K562 (cell line): Measurements from ENCODE around the gene PRTFDC1. TPM values are rescaled to one million over a fixed set of nuclear protein-coding genes. Genes with fewer than 3 reads are reported as not detected.

ENCODE experiments used
- CBX3 ChIP-seq, 2 experiments: IDR thresholded peaks; 1 replicate in 1 of 2; 2 replicates in 1 of 2; pipeline ENCODE4 v1.6.1; 2012; ENCODE audit warnings: inconsistent platforms in 2 of 2, low read length in 2 of 2, borderline replicate concordance in 1 of 2, control low read depth in 1 of 2
- CCAR2 ChIP-seq: fragments of 200-400 bp; formaldehyde crosslinking; IDR thresholded peaks from 2 replicates; pipeline ENCODE4 v1.6.1; 2017; ENCODE audit warnings: mild to moderate bottlenecking, low read depth, low read length
- CREB1 ChIP-seq, 2 experiments: sonication (generic) in 1 of 2; formaldehyde crosslinking in 1 of 2; IDR thresholded peaks; 2 replicates each; pipeline versions ENCODE4 v1.6.1 to v1.8.0; 2012 to 2022; ENCODE audit warnings: inconsistent platforms in 1 of 2, mild to moderate bottlenecking in 1 of 2, missing genetic modification reagents in 1 of 2, moderate library complexity in 1 of 2
- CTBP1 ChIP-seq: fragments of 450-650 bp; IDR thresholded peaks from 2 replicates; pipeline ENCODE4 v1.6.1; 2016; ENCODE audit warnings: borderline replicate concordance
- ETV1 ChIP-seq: fragments of 450-650 bp; conservative IDR thresholded peaks from 2 replicates; pipeline ENCODE4 v1.6.1; 2016; ENCODE audit warnings: missing genetic modification characterization, control low read depth, low read depth, missing compliant biosample characterization
- MYNN ChIP-seq, 2 experiments: sonication (generic); formaldehyde crosslinking in 1 of 2; IDR thresholded peaks; 2 replicates each; pipeline versions ENCODE4 v1.5.0 to v1.6.1; 2016 to 2020; ENCODE audit warnings: antibody characterized with exemption in 1 of 2, missing genetic modification reagents in 1 of 2
- NCOA4 ChIP-seq: fragments of 450-650 bp; IDR thresholded peaks from 2 replicates; pipeline ENCODE4 v1.6.1; 2018; ENCODE audit warnings: mild to moderate bottlenecking; ENCODE audit not compliant: partially characterized antibody
- NFYB ChIP-seq: IDR thresholded peaks from 2 replicates; pipeline ENCODE4 v1.6.1; 2011; ENCODE audit warnings: mild to moderate bottlenecking, moderate library complexity; ENCODE audit not compliant: insufficient read length; ENCODE audit errors: extremely low read depth
- RBM14 ChIP-seq: fragments of 200-400 bp; formaldehyde crosslinking; IDR thresholded peaks from 2 replicates; pipeline ENCODE4 v1.6.1; 2018; ENCODE audit warnings: low read depth, mild to moderate bottlenecking, low read length, moderate library complexity, borderline replicate concordance; ENCODE audit not compliant: insufficient read depth
- RFX1 ChIP-seq: fragments of 450-650 bp; IDR thresholded peaks from 2 replicates; pipeline ENCODE4 v1.6.1; 2016; ENCODE audit warnings: mild to moderate bottlenecking, moderate library complexity
- polyA plus RNA-seq, 8 experiments: library from polyadenylated mRNA; depleted of rRNA in 4 of 8; stranded (reverse) in 5 of 8; unstranded in 3 of 8; fragments of >200 nt; fragmentation: Nextera tagmentation in 2 of 8; fragmentation: Illumina TruSeq in 1 of 8; extraction: Ambion mirVana in 2 of 8; extraction: Trizol in 1 of 8; gene quantifications; 2 replicates each; pipeline versions ENCODE4 v1.2.1 to v1.2.3, GENCODE V29; 2011 to 2014; ENCODE audit warnings: inconsistent platforms in 1 of 8, missing spikeins in 1 of 8
- total RNA-seq, 7 experiments: library from RNA; depleted of rRNA in 6 of 7; stranded (reverse); fragments of >200 nt in 6 of 7; fragmentation: Illumina TruSeq in 2 of 7; extraction: Trizol in 2 of 7; gene quantifications; 2 replicates each; pipeline versions ENCODE4 v1.2.1 to v1.2.3, GENCODE V29; 2011 to 2021; ENCODE audit warnings: low replicate concordance in 1 of 7
- TF ChIP-seq, protein P1 (sequence below): fragments of 200-600 bp; sonication (generic); IDR thresholded peaks from one replicate; pipeline ENCODE4 v1.6.1; 2012; ENCODE audit warnings: mild to moderate bottlenecking, low read depth, low read length, inconsistent platforms

Gene PRTFDC1
- total and polyA plus RNA-seq, 9 of the 15 experiments (the other 6 are each of a cell fraction or from before 2014, with no cell fraction given): 7.0 to 27.6 (median 10.0) TPM

DNA sequence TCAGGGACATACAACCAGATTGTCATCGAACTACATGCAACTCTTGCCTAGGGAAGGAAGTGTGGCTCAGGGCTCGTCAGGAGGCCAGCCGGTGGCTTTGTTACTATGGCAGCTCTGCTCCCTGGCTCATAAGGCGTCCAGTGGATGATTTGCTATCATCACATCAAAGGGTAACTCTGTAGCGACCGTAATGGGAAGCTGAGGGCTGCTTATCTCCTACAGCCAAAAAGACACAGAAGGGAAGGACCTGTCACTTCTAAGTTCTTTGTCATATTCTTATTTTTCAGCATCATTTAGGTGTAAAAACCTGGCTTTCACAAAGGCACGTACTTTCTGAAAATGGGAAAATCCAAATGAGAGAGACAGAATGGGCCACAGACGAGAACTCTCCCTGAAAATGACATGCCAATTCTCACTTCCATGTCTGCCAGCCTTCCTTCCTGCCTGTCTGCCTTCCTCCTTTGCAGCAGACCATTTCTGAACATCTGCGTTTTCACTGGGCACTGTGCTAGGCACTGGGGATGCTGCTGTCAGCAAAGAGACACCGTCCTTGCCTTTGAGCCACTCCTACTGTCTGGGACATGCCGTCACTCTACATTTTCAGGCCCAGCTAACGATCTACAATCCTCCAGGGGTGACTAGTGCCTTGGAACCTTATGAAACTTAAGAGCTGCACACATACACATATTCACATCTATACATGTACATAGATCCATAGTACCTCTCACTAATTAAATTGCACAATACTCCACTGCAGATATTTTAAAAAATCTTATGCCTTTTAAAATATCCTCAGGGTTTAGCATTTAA, 36.6 kb upstream of the PRTFDC1 start (continued):
- TF ChIP-seq, protein P1, sequence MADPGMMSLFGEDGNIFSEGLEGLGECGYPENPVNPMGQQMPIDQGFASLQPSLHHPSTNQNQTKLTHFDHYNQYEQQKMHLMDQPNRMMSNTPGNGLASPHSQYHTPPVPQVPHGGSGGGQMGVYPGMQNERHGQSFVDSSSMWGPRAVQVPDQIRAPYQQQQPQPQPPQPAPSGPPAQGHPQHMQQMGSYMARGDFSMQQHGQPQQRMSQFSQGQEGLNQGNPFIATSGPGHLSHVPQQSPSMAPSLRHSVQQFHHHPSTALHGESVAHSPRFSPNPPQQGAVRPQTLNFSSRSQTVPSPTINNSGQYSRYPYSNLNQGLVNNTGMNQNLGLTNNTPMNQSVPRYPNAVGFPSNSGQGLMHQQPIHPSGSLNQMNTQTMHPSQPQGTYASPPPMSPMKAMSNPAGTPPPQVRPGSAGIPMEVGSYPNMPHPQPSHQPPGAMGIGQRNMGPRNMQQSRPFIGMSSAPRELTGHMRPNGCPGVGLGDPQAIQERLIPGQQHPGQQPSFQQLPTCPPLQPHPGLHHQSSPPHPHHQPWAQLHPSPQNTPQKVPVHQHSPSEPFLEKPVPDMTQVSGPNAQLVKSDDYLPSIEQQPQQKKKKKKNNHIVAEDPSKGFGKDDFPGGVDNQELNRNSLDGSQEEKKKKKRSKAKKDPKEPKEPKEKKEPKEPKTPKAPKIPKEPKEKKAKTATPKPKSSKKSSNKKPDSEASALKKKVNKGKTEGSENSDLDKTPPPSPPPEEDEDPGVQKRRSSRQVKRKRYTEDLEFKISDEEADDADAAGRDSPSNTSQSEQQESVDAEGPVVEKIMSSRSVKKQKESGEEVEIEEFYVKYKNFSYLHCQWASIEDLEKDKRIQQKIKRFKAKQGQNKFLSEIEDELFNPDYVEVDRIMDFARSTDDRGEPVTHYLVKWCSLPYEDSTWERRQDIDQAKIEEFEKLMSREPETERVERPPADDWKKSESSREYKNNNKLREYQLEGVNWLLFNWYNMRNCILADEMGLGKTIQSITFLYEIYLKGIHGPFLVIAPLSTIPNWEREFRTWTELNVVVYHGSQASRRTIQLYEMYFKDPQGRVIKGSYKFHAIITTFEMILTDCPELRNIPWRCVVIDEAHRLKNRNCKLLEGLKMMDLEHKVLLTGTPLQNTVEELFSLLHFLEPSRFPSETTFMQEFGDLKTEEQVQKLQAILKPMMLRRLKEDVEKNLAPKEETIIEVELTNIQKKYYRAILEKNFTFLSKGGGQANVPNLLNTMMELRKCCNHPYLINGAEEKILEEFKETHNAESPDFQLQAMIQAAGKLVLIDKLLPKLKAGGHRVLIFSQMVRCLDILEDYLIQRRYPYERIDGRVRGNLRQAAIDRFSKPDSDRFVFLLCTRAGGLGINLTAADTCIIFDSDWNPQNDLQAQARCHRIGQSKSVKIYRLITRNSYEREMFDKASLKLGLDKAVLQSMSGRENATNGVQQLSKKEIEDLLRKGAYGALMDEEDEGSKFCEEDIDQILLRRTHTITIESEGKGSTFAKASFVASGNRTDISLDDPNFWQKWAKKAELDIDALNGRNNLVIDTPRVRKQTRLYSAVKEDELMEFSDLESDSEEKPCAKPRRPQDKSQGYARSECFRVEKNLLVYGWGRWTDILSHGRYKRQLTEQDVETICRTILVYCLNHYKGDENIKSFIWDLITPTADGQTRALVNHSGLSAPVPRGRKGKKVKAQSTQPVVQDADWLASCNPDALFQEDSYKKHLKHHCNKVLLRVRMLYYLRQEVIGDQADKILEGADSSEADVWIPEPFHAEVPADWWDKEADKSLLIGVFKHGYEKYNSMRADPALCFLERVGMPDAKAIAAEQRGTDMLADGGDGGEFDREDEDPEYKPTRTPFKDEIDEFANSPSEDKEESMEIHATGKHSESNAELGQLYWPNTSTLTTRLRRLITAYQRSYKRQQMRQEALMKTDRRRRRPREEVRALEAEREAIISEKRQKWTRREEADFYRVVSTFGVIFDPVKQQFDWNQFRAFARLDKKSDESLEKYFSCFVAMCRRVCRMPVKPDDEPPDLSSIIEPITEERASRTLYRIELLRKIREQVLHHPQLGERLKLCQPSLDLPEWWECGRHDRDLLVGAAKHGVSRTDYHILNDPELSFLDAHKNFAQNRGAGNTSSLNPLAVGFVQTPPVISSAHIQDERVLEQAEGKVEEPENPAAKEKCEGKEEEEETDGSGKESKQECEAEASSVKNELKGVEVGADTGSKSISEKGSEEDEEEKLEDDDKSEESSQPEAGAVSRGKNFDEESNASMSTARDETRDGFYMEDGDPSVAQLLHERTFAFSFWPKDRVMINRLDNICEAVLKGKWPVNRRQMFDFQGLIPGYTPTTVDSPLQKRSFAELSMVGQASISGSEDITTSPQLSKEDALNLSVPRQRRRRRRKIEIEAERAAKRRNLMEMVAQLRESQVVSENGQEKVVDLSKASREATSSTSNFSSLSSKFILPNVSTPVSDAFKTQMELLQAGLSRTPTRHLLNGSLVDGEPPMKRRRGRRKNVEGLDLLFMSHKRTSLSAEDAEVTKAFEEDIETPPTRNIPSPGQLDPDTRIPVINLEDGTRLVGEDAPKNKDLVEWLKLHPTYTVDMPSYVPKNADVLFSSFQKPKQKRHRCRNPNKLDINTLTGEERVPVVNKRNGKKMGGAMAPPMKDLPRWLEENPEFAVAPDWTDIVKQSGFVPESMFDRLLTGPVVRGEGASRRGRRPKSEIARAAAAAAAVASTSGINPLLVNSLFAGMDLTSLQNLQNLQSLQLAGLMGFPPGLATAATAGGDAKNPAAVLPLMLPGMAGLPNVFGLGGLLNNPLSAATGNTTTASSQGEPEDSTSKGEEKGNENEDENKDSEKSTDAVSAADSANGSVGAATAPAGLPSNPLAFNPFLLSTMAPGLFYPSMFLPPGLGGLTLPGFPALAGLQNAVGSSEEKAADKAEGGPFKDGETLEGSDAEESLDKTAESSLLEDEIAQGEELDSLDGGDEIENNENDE: no peak
- TF ChIP-seq NCOA4: no peak
- TF ChIP-seq RBM14: no peak
- TF ChIP-seq NFYB: no peak
- no peak for TF ChIP-seq CCAR2
- TF ChIP-seq CBX3 (IDR thresholded peaks at IDR 0.05; ENCODE audit: borderline replicate concordance in 1 of 2, low read length in 2 of 2): peak in 1 of 2 experiments; percentile 50; a peak in 1 of 3 replicates
- TF ChIP-seq ETV1 (tag): peak; percentile 38
- peak; percentile 85 for TF ChIP-seq RFX1
- peak; percentile 44 for TF ChIP-seq CREB1 (IDR thresholded peaks at IDR 0.05)
- no peak for TF ChIP-seq CREB1 (CRISPR knock-in tag; IDR thresholded peaks at IDR 0.05)
- peak; percentile 92 for TF ChIP-seq CTBP1
- peak; percentile 24; the same call in 1 of the 2 replicates for TF ChIP-seq MYNN (IDR thresholded peaks at IDR 0.05)
- TF ChIP-seq MYNN (CRISPR knock-in tag; IDR thresholded peaks at IDR 0.05): no peak
